Parietal lobe (tissue), 2 donors: ENCODE results near the gene RPS5. TPM values are rescaled to one million over a fixed set of nuclear protein-coding genes. Genes with fewer than 3 reads are reported as not detected.

Experiments used
- small RNA-seq: library from RNA; depleted of rRNA; stranded (forward); fragments of <200 nt; gene quantifications from one replicate; pipeline ENCODE3, GENCODE V24; 2014; ENCODE audit warnings: low replicate concordance
- total RNA-seq: library from RNA; depleted of rRNA; stranded (reverse); fragments of >200 nt; gene quantifications from one replicate; pipeline ENCODE4 v1.2.3, GENCODE V29; 2014

The RPS5 gene
- 1,498 TPM for total RNA-seq

GRCh38 chr19:58386576-58387337 lies at the start of gene RPS5:
TSS of gene RPS5 (plus strand) at chr19:58387269. CDS start at chr19:58388138, 869 bp downstream.

GRCh38 chr19:58352760-58353671 lies 34.1 kb upstream of the RPS5 start, which contains the start of gene A1BG:
TSS of gene A1BG (minus strand) at chr19:58353492. CDS start at chr19:58353437, 55 bp downstream.

GRCh38 chr19:58362272-58362994 lies 24.6 kb upstream of the RPS5 start, which contains the start of gene ZNF497:
TSS of gene ZNF497 (minus strand) at chr19:58362751. CDS start at chr19:58357635, 5,116 bp downstream.

GRCh38 chr19:58380662-58381459 lies 6.2 kb upstream of the RPS5 start, which contains the start of gene ZNF837:
TSS of gene ZNF837 (minus strand) at chr19:58381030. CDS start at chr19:58369332, 11,698 bp downstream.

GRCh38 chr19:58395220-58395978 lies 8.3 kb downstream of the RPS5 start, which contains the start of gene RNF225:
TSS of gene RNF225 (plus strand) at chr19:58395656. CDS start at chr19:58396090, 434 bp downstream.

GRCh38 chr19:58408152-58409009 lies 21.3 kb downstream of the RPS5 start, which contains the start of gene ZNF584:
TSS of gene ZNF584 (plus strand) at chr19:58408649. CDS start at chr19:58409148, 499 bp downstream.

GRCh38 chr19:58439576-58440554 lies 52.8 kb downstream of the RPS5 start, which contains the start of gene ZNF132:
TSS of gene ZNF132 (minus strand) at chr19:58440153. CDS start at chr19:58439821, 332 bp downstream.

Small RNA genes lying within 50 kb of the gene (small RNA-seq; reads per million reads assigned to genes)
- not detected for gene MIR4754
- gene RNA5SP473, result not detected

Other genes with a start within 250 kb of the RPS5 start
- gene ZNF329, start 236.5 kb upstream of the RPS5 start, total RNA-seq, result 28.5 TPM
- 43.8 TPM for gene ZNF274, start 204.2 kb upstream of the RPS5 start, total RNA-seq
- 72.0 TPM for gene ZNF544, start 158.4 kb upstream of the RPS5 start, total RNA-seq
- 27.5 TPM for gene ZNF8, start 108.3 kb upstream of the RPS5 start, total RNA-seq
- gene ERVK3-1, start 81.9 kb upstream of the RPS5 start, total RNA-seq, result 49.8 TPM
- 4.4 TPM for gene ZSCAN22, start 60.3 kb upstream of the RPS5 start, total RNA-seq
- 4.1 TPM for gene A1BG, start 33.8 kb upstream of the RPS5 start, total RNA-seq
- gene ZNF497, start 24.5 kb upstream of the RPS5 start, total RNA-seq, result 8.1 TPM
- 1.6 TPM for gene ZNF837, start 6.2 kb upstream of the RPS5 start, total RNA-seq
- gene RNF225, start 8.4 kb downstream of the RPS5 start, total RNA-seq, result not detected
- 27.9 TPM for gene ZNF584, start 21.4 kb downstream of the RPS5 start, total RNA-seq
- 21.0 TPM for gene ZNF132, start 52.9 kb downstream of the RPS5 start, total RNA-seq
- gene ZNF324B, start 64.4 kb downstream of the RPS5 start, total RNA-seq, result 21.9 TPM
- gene ZNF324, start 79.8 kb downstream of the RPS5 start, total RNA-seq, result 34.1 TPM
- 16.0 TPM for gene ZNF446, start 89.1 kb downstream of the RPS5 start, total RNA-seq
- 7.5 TPM for gene SLC27A5, start 124.7 kb downstream of the RPS5 start, total RNA-seq
- 10.3 TPM for gene ZBTB45, start 132.5 kb downstream of the RPS5 start, total RNA-seq
- gene TRIM28, start 156.8 kb downstream of the RPS5 start, total RNA-seq, result 345 TPM
- 72.0 TPM for gene CHMP2A, start 167.8 kb downstream of the RPS5 start, total RNA-seq
- gene UBE2M, start 171.3 kb downstream of the RPS5 start, total RNA-seq, result 38.8 TPM
- gene MZF1, start 186.1 kb downstream of the RPS5 start, total RNA-seq, result 26.3 TPM